ENCODE data around the gene PTPRN2. TPM values are rescaled to one million over a fixed set of nuclear protein-coding genes. Genes with fewer than 3 reads are reported as not detected.

The PTPRN2 gene
- total RNA-seq, 2 experiments from 2014 or later, result 7.0 to 7.2 TPM

- no peak overlapping the region for H3K27ac Mint-ChIP-seq
- no peaks in the 10 kb centered on the region for H3K4me1 Mint-ChIP-seq (ENCODE audit: low read depth)
- H3K4me3 Mint-ChIP-seq, result no peak overlapping the region
- H3K9me3 Mint-ChIP-seq (ENCODE audit: insufficient read depth), result no peaks in the 10 kb centered on the region
- no peaks in the 10 kb centered on the region for H3K36me3 Mint-ChIP-seq (ENCODE audit: low read depth)
- H3K27me3 Mint-ChIP-seq (ENCODE audit: low read depth), result no peaks in the 10 kb centered on the region
- ATAC-seq (no peak), DNase-seq (no peak)
- ChIA-PET POLR2A (no interaction called here), CTCF (no interaction called here)
Observed at GRCh38 chr7:158023681-158024350, 563.8 kb downstream of the PTPRN2 start.

- Mint-ChIP-seq H3K4me1 (ENCODE audit: low read depth) (no peaks in the 10 kb centered on the region), H3K27ac (no peak overlapping the region), H3K9me3 (ENCODE audit: insufficient read depth) (no peaks in the 10 kb centered on the region), H3K4me3 (no peak overlapping the region), H3K36me3 (ENCODE audit: low read depth) (no peaks in the 10 kb centered on the region), H3K27me3 (ENCODE audit: low read depth) (no peaks in the 10 kb centered on the region)
- no peak for DNase-seq
- ChIA-PET CTCF (no interaction called here), POLR2A (no interaction called here)
- ATAC-seq, result no peak
Observed at GRCh38 chr7:158023157-158023556, 564.5 kb downstream of the PTPRN2 start.

GRCh38 chr7:158022601-158023000 lies 565.0 kb downstream of the PTPRN2 start:
- Mint-ChIP-seq H3K4me3 (no peak overlapping the region), H3K9me3 (ENCODE audit: insufficient read depth) (no peaks in the 10 kb centered on the region), H3K27me3 (ENCODE audit: low read depth) (no peaks in the 10 kb centered on the region), H3K4me1 (ENCODE audit: low read depth) (no peaks in the 10 kb centered on the region), H3K36me3 (ENCODE audit: low read depth) (no peaks in the 10 kb centered on the region), H3K27ac (no peak overlapping the region)
- ATAC-seq (no peak), DNase-seq (no peak)
- ChIA-PET CTCF (no interaction called here), POLR2A (no interaction called here)

GRCh38 chr7:158021836-158022235 lies 565.8 kb downstream of the PTPRN2 start:
- Mint-ChIP-seq H3K27ac (no peak overlapping the region), H3K27me3 (ENCODE audit: low read depth) (no peaks in the 10 kb centered on the region), H3K36me3 (ENCODE audit: low read depth) (no peaks in the 10 kb centered on the region), H3K9me3 (ENCODE audit: insufficient read depth) (no peaks in the 10 kb centered on the region), H3K4me1 (ENCODE audit: low read depth) (no peaks in the 10 kb centered on the region), H3K4me3 (no peak overlapping the region)
- ChIA-PET POLR2A (no interaction called here), CTCF (no interaction called here)
- ATAC-seq (no peak), DNase-seq (no peak)

- no peak overlapping the region for H3K27ac Mint-ChIP-seq
- no peak for DNase-seq
Observed at GRCh38 chr7:158020706-158021095, 566.9 kb downstream of the PTPRN2 start.

GRCh38 chr7:158019726-158020705 lies 567.6 kb downstream of the PTPRN2 start:
- Mint-ChIP-seq H3K4me3 (no peak overlapping the region), H3K27me3 (ENCODE audit: low read depth) (no peaks in the 10 kb centered on the region), H3K36me3 (ENCODE audit: low read depth) (no peaks in the 10 kb centered on the region), H3K27ac (no peak overlapping the region), H3K9me3 (ENCODE audit: insufficient read depth) (no peaks in the 10 kb centered on the region), H3K4me1 (ENCODE audit: low read depth) (no peaks in the 10 kb centered on the region)
- ATAC-seq (no peak), DNase-seq (no peak)
- POLR2A ChIA-PET, result no interaction called here
- CTCF ChIA-PET, result no interaction called here

More at GRCh38 chr7:158020706-158021095, 566.9 kb downstream of the PTPRN2 start:
- CTCF ChIA-PET, result no interaction called here
- Mint-ChIP-seq H3K4me3 (no peak overlapping the region), H3K9me3 (ENCODE audit: insufficient read depth) (no peaks in the 10 kb centered on the region), H3K36me3 (ENCODE audit: low read depth) (no peaks in the 10 kb centered on the region), H3K4me1 (ENCODE audit: low read depth) (no peaks in the 10 kb centered on the region), H3K27me3 (ENCODE audit: low read depth) (no peaks in the 10 kb centered on the region)
- ATAC-seq, result no peak
- POLR2A ChIA-PET, result no interaction called here

GRCh38 chr7:158018971-158019645 lies 568.5 kb downstream of the PTPRN2 start:
- ChIA-PET CTCF (no interaction called here), POLR2A (no interaction called here)
- ATAC-seq (no peak), DNase-seq (no peak)
- Mint-ChIP-seq H3K4me3 (no peak overlapping the region), H3K4me1 (ENCODE audit: low read depth) (no peaks in the 10 kb centered on the region), H3K36me3 (ENCODE audit: low read depth) (no peaks in the 10 kb centered on the region), H3K27ac (no peak overlapping the region), H3K9me3 (ENCODE audit: insufficient read depth) (no peaks in the 10 kb centered on the region), H3K27me3 (ENCODE audit: low read depth) (no peaks in the 10 kb centered on the region)

- no peaks in the 10 kb centered on the region for H3K9me3 Mint-ChIP-seq (ENCODE audit: insufficient read depth)
- H3K27me3 Mint-ChIP-seq (ENCODE audit: low read depth), result no peaks in the 10 kb centered on the region
- no peak overlapping the region for H3K4me3 Mint-ChIP-seq
- DNase-seq (no peak), ATAC-seq (no peak)
- ChIA-PET CTCF (no interaction called here), POLR2A (no interaction called here)
- no peak overlapping the region for H3K27ac Mint-ChIP-seq
- H3K4me1 Mint-ChIP-seq (ENCODE audit: low read depth), result no peaks in the 10 kb centered on the region
- H3K36me3 Mint-ChIP-seq (ENCODE audit: low read depth), result no peaks in the 10 kb centered on the region
Observed at GRCh38 chr7:158018098-158018762, 569.4 kb downstream of the PTPRN2 start.

GRCh38 chr7:158017111-158018097 lies 570.2 kb downstream of the PTPRN2 start:
- Mint-ChIP-seq H3K9me3 (ENCODE audit: insufficient read depth) (no peaks in the 10 kb centered on the region), H3K4me1 (ENCODE audit: low read depth) (no peaks in the 10 kb centered on the region), H3K36me3 (ENCODE audit: low read depth) (no peaks in the 10 kb centered on the region), H3K27ac (no peak overlapping the region), H3K27me3 (ENCODE audit: low read depth) (no peaks in the 10 kb centered on the region), H3K4me3 (no peak overlapping the region)
- ATAC-seq (no peak), DNase-seq (no peak)
- ChIA-PET CTCF (no interaction called here), POLR2A (no interaction called here)

GRCh38 chr7:158016180-158017097 lies 571.2 kb downstream of the PTPRN2 start:
- ATAC-seq (no peak), DNase-seq (no peak)
- H3K36me3 Mint-ChIP-seq (ENCODE audit: low read depth), result no peaks in the 10 kb centered on the region
- no peak overlapping the region for H3K4me3 Mint-ChIP-seq
- H3K27ac Mint-ChIP-seq, result no peak overlapping the region
- no peaks in the 10 kb centered on the region for H3K9me3 Mint-ChIP-seq (ENCODE audit: insufficient read depth)
- ChIA-PET POLR2A (no interaction called here), CTCF (no interaction called here)
- H3K27me3 Mint-ChIP-seq (ENCODE audit: low read depth), result no peaks in the 10 kb centered on the region
- no peaks in the 10 kb centered on the region for H3K4me1 Mint-ChIP-seq (ENCODE audit: low read depth)

All from activated CD8-positive, alpha-beta T cell treated with anti-CD3 and anti-CD28 coated beads, Interleukin-2, amount 10 ng/mL, durations not matched to agents 7 days and 5 days (primary cell).